GM18508 (cell line): ENCODE results near the gene RASAL1.

Source experiments
- ATAC-seq: cut with Tn5 transposase; IDR thresholded peaks from one replicate; pipeline ENCODE4 v1.9.1; 2021; ENCODE audit warnings: moderate number of reproducible peaks; ENCODE audit not compliant: insufficient read depth, unreplicated experiment

Gene RASAL1

GRCh38 chr12:113099364-113099763, 36.2 kb downstream of the RASAL1 start:
- no peak for ATAC-seq

GRCh38 chr12:113098441-113099028, 37.0 kb downstream of the RASAL1 start:
- no peak for ATAC-seq

DNA sequence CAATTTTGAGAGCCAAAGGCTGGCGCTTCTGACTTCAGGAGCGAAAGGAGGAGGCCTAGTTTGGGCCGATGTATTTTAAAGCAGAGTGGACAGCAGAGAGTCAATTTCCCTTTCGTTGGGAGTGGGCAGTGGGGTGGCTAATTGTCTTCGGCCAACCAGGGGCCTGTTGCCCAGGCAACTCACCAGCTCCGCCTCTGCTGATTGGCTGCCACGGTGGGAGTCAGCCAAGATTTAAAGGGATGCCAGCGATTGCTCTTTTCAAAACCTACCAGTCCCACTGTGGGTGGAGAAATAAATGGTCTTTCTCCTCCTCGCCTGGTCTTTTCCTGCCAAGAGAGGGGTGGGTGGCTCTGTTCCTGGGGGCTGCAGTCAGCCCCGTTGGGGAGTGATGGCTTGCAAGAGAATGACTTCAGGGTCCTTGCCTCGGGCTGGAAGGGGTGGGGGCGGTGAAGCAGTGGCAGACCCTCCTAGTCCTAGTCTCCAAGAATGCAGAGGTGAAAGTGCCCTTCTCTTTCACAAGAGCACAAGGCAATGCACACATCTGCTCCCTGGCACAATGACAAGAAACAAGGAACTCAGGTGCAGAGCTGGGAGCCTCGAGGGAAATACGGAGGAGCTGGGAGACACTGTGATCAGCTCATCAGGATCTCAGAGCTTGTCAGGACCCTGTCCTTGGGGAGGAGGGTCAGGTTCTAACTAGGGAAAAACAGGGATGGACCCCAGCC, 37.7 kb downstream of the RASAL1 start:
- no peak for ATAC-seq

- ATAC-seq, result no peak
Measured at GRCh38 chr12:113096675-113097461, 38.7 kb downstream of the RASAL1 start.

- ATAC-seq, result no peak
Measured at GRCh38 chr12:113095405-113095804, 40.2 kb downstream of the RASAL1 start.

- ATAC-seq, result no peak
Measured at GRCh38 chr12:113094738-113095137, 40.8 kb downstream of the RASAL1 start.

DNA sequence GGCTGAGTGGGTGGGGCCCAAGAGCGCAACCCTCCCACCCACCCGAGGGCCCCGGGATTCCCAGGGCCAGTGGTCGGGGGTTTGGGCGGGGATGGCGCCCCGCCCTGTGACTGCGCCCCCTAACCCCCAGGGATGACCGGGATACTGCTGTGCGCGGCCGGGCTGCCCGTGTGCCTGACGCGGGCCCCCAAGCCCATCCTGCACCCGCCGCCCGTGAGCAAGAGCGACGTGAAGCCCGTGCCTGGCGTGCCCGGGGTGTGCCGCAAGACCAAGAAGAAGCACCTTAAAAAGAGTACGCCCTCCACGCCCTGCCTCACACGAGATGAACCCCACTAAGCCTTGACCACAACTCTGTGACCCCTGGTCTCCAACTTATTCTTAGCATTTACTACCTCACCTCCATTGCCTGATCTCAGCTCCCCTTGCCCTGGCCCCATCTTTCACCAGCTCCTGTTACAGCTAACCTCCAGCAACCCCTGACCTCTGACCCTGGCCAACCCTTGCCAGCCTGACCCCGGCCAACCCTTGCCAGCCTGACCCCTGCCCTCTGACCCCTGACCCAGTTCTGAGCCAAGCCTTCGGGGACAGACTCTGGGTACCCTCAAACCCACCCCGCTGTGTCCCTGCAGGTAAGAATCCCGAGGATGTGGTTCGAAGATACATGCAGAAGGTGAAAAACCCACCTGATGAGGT, 42.0 kb downstream of the RASAL1 start:
- ATAC-seq, result no peak

DNA sequence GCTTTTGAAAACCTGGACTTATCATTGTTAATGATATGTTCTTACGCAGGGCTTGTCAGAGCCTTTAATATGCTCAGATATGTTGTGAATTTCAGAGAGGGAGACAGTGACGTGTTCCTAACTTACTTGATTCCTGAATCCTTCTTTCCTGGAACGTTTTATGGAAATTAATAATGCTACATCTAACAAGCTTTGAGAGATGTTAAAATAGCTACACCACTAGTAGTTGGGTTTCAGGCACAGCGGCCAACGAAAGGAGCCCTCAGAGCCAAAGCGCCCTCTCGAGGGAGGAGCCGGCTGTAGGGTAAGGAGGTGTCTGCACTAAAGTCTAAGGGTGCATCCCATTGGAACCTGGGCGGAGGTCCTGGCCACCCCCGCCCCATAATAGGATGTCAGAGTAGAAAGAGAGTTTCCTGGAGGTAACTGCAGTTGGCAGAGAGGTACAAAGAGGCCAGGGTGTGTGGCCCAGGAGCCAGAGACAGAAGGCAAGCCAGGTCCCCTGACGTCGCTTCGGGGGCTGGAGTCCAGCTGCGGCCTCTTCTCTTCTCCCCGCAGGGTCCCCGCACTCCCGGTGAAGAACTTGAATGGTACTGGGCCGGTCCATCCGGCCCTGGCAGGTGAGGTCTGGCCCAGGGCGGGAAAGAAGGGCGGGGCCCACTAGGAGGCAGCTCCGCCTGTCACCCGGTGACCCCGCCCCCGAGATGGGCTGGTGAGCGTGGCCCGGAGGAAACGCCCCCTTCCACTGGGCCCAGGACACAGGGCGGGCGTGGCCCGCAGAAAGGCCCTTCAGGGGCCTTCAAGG, 42.8 kb downstream of the RASAL1 start:
- no peak for ATAC-seq

GRCh38 chr12:113091506-113091905, 44.1 kb downstream of the RASAL1 start:
- no peak for ATAC-seq

DNA sequence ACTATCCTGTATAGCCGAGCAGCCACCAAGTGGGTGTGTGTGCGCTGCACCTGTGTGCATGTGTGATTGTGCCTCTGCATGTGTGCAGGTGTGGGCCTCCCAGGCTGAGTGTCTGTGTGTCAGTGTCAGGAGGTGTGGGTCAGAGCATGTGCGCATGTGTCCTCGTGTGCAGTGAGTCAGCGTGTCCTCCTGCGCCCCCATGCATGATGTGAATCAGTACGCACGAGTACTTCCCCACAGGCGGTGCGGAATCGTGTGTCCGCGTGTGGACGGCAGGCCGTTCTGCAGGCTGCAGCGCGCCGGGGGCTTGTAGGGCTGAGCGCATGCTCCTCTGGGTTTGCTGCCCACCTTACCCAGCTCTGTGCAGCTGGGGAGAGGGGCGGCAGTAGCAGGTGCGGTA, 44.8 kb downstream of the RASAL1 start:
- no peak for ATAC-seq

DNA sequence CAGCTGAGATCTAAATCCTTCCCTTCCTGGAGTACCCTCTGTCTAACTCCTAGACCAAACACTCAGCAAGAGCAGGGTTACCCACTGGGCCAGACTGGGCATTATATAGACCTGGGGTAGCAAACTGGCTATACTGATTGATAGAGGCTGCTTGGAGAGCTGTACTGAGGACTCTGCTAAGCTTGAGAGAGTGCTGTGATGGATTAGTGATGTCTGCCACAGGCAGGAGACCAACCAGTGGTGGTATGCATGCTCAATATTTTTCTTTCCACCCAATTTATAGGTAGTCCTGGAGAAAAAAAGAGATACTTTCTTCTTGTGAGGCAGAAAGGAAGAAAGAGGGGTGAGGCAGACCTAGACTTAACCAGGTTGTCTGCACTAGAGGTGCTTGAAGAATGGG, 45.7 kb downstream of the RASAL1 start:
- no peak for ATAC-seq

DNA sequence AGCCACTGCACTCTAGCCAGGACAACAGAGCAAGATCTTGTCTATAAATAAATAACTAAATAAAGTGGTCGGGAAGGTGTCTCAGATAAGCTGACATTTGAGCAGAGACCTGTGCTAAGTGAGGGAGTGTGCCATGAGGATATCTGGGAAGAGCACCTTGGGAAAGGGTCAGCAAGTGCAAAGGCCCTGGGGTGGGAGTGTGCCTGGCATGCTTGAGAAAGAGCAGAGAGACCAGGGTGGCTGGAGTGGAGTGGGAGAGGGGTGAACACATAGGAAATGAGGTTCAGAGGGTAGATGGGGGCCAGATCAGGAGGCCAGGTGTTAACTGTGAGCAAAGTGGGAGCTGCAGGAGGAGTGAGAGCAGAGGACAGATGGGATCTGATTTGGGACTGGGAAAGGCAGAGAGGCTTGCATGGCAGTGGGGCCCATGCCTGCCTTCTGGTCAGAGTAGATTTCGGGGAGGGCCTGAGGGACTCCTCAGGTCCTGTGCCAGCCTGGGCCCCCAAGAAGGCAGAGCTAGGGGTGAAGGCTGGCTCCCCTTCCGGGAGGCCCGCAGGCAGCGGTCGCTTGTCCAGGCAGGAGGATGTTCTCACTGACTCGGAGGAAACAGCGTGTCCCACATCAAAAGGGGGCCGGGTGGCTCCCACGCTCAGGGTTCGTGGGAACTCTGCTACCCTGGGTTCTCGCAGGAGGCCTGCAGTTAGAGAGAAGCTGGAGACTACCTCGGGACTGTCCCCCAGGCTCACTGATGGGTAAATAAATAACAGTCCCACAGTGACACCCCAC, 46.4 kb downstream of the RASAL1 start:
- ATAC-seq, result no peak

GRCh38 chr12:113088037-113088436, 47.5 kb downstream of the RASAL1 start:
- ATAC-seq, result no peak

- ATAC-seq, result no peak
Measured at GRCh38 chr12:113087193-113087592, 48.4 kb downstream of the RASAL1 start.

GRCh38 chr12:113086249-113087164, 49.1 kb downstream of the RASAL1 start:
- ATAC-seq, result no peak

GRCh38 chr12:113083863-113084435, 51.6 kb downstream of the RASAL1 start:
- no peak for ATAC-seq

GRCh38 chr12:113082486-113083148, 52.9 kb downstream of the RASAL1 start:
- peak; percentile 70 for ATAC-seq
